ENCODE data around the gene TRAF1.

- TF ChIP-seq, protein P1, sequence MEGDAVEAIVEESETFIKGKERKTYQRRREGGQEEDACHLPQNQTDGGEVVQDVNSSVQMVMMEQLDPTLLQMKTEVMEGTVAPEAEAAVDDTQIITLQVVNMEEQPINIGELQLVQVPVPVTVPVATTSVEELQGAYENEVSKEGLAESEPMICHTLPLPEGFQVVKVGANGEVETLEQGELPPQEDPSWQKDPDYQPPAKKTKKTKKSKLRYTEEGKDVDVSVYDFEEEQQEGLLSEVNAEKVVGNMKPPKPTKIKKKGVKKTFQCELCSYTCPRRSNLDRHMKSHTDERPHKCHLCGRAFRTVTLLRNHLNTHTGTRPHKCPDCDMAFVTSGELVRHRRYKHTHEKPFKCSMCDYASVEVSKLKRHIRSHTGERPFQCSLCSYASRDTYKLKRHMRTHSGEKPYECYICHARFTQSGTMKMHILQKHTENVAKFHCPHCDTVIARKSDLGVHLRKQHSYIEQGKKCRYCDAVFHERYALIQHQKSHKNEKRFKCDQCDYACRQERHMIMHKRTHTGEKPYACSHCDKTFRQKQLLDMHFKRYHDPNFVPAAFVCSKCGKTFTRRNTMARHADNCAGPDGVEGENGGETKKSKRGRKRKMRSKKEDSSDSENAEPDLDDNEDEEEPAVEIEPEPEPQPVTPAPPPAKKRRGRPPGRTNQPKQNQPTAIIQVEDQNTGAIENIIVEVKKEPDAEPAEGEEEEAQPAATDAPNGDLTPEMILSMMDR (IDR thresholded peaks at IDR 0.05), result no peak
- TF ChIP-seq, protein P2, sequence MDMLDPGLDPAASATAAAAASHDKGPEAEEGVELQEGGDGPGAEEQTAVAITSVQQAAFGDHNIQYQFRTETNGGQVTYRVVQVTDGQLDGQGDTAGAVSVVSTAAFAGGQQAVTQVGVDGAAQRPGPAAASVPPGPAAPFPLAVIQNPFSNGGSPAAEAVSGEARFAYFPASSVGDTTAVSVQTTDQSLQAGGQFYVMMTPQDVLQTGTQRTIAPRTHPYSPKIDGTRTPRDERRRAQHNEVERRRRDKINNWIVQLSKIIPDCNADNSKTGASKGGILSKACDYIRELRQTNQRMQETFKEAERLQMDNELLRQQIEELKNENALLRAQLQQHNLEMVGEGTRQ (CRISPR knock-in tag; IDR thresholded peaks at IDR 0.05), result no peak
- TF ChIP-seq ZNF138 (CRISPR knock-in tag; conservative IDR thresholded peaks at IDR 0.05), result no peak
- no peak for TF ChIP-seq FOXP4 (CRISPR knock-in tag; IDR thresholded peaks at IDR 0.05)
- no peak for TF ChIP-seq MXD4 (CRISPR knock-in tag; IDR thresholded peaks at IDR 0.05; ENCODE audit: borderline replicate concordance)
- no peak for TF ChIP-seq NR3C1 (CRISPR knock-in tag; conservative IDR thresholded peaks at IDR 0.05; ENCODE audit: low read depth)
- no peak for TF ChIP-seq KAT7 (CRISPR knock-in tag; IDR thresholded peaks at IDR 0.05; ENCODE audit: borderline replicate concordance)
- TF ChIP-seq TEAD4 (CRISPR knock-in tag; IDR thresholded peaks at IDR 0.05), result no peak
- TF ChIP-seq SP1 (CRISPR knock-in tag; conservative IDR thresholded peaks at IDR 0.05), result no peak
These were observed 68.7 kb downstream of the TRAF1 start for GRCh38 chr9:120857902-120858301.

Measured in WTC11 (cell line).